Astrocyte of the cerebellum (primary cell): Measurements from ENCODE around the gene SEMA4D.

Experiments used
- DNase-seq: peaks from one replicate; pipeline ENCODE4 v3.0.0-alpha.2; 2011; ENCODE audit warnings: low read depth
- H3K4me3 ChIP-seq: 2 replicates; pipeline ENCODE4 v1.5.1; 2011; ENCODE audit warnings: mild to moderate bottlenecking, low read depth, low read length, moderate library complexity
- in situ Hi-C: cut with HindIII; loops from 2 replicates; pipeline ENCODE4 v1.10.0; 2017; ENCODE audit warnings: low sequenced_read_pairs
- TF ChIP-seq, protein P1 (sequence below): IDR thresholded peaks from 2 replicates; pipeline ENCODE4 v1.5.1; 2012; ENCODE audit warnings: low read length, low read depth, moderate library complexity, mild to moderate bottlenecking; ENCODE audit errors: missing control alignments

The SEMA4D gene

DNA sequence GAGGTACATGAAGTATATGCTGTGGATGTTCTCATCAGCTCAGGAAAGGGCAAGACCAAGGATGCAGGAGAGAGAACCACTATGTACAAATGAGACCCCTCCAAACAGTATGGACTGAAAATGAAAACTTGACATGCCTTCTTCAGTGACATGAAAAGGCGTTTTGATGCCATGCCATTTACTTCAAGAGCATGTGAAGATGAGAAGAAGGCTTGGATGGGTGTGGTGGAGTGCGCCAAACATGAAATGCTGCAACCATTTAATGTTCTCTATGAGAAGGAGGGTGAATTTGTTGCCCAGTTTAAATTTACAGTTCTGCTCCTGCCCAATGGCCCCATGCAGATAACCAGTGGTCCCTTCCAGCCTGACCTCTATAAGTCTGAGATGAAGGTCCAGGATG lies 47.7 kb downstream of the SEMA4D start:
- no peak for DNase-seq
- TF ChIP-seq, protein P1, sequence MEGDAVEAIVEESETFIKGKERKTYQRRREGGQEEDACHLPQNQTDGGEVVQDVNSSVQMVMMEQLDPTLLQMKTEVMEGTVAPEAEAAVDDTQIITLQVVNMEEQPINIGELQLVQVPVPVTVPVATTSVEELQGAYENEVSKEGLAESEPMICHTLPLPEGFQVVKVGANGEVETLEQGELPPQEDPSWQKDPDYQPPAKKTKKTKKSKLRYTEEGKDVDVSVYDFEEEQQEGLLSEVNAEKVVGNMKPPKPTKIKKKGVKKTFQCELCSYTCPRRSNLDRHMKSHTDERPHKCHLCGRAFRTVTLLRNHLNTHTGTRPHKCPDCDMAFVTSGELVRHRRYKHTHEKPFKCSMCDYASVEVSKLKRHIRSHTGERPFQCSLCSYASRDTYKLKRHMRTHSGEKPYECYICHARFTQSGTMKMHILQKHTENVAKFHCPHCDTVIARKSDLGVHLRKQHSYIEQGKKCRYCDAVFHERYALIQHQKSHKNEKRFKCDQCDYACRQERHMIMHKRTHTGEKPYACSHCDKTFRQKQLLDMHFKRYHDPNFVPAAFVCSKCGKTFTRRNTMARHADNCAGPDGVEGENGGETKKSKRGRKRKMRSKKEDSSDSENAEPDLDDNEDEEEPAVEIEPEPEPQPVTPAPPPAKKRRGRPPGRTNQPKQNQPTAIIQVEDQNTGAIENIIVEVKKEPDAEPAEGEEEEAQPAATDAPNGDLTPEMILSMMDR = no peak
- in situ Hi-C loops = no loop called here
- no peak overlapping the region for H3K4me3 ChIP-seq

DNA sequence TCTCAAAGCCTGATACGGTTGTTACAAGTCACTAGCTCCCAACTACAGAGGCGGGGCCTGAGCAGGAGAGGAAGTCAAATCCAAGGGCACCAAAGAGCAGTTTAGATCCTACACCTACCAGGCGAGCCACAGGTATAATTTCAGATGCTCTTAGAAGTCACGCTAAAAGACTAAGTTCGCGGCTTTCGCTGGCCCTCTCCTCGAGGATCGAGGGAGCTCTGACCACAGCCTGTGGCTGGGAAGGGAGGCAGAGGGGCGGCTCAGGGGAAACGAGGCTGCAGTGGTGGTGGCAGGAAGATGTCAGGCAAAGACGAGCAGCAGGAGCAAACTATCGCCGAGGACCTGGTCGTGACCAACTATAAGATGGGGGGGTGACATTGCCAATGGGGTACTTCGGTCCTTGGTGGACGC lies 48.6 kb downstream of the SEMA4D start:
- TF ChIP-seq, protein P1 = no peak
- H3K4me3 ChIP-seq = no peak overlapping the region
- no peak for DNase-seq
- in situ Hi-C loops = loop anchor here (5.0 kb wide), 1 partner anchor 37 kb away; no protein-coding TSS in a partner anchor

DNA sequence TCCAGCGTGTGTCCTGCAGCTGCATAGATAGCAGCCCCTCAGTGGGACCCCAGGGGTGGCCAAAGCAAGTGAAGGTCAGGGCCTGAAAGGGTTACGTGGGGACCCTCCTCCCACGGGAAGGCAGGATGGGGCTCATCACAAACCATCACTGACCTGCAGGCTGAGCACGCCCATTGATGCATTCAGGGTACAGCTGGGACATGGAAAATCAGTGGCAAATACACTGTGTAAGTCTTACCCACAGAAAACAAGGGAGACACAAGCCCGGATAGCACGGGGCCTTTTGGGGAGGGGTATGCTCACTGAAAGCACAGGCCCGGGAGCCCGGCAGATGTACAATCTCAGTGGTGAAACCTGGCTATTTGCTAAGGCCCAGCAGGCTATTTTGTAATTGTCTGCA lies 49.1 kb downstream of the SEMA4D start:
- no peak for DNase-seq
- TF ChIP-seq, protein P1 = no peak
- in situ Hi-C loops = loop anchor here (5.0 kb wide), 1 partner anchor 37 kb away; no protein-coding TSS in a partner anchor
- H3K4me3 ChIP-seq = no peak overlapping the region

DNA sequence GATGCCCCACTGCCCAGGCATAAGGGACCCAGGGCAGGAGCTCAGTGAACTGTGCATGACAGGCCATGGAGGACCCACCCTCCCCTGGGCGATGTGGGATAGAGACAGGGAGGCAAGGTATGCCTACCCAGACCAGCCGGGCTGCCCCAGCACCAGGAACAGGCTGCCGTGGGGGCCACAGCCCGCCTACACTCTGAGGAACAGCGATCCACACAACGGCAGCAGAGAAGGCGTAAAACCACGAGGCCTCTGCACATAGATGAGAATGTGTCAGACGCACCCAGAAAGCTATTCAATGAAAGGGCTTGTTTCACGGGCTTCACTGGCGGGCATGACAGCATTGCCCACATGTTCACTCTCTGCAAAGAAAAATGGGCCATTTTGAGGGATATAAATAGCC lies 49.5 kb downstream of the SEMA4D start:
- TF ChIP-seq, protein P1 = no peak
- no peak for DNase-seq
- in situ Hi-C loops = loop anchor here (5.0 kb wide), 1 partner anchor 36 kb away; no protein-coding TSS in a partner anchor
- H3K4me3 ChIP-seq = no peak overlapping the region

DNA sequence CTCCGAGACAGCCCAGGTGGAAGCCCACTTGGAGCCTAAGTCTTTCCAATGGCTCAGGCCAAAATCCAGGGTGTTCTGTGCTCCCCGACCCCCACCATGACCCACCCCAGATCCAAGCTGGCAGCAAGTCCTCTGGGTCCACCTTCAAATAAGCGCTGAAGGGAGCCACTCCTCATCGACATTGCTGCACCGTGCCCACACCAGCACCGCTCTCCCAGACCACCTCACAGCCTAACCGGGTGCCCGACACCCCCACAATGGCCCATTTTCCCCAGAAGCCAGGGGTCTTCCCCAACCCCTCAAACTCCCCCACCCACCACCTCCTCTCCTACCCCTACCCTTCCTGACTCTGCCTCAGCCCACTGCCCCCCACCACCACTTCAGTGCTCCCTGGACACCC lies 50.5 kb downstream of the SEMA4D start:
- DNase-seq = no peak
- TF ChIP-seq, protein P1 = no peak
- no peak overlapping the region for H3K4me3 ChIP-seq
- in situ Hi-C loops = loop anchor here (5.0 kb wide), 1 partner anchor 35 kb away; no protein-coding TSS in a partner anchor

DNA sequence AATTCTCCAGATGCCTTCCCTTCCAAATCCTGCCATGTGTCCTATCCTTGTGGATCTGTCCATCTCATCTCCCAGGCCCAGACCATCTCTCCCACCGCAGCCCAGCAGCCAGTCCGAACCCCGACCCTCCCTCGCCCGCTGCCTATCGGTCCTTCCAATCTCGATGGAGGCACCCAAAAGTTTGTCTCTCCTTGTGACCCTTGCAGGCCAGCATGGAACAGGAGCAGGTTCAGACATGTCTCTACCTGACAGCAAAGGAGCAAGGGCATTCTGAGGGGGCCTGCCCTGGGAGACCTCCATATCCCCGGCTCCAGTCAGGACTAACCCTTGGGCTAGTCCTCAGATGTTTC lies 51.0 kb downstream of the SEMA4D start:
- no peak for DNase-seq
- TF ChIP-seq, protein P1 = no peak
- no peak overlapping the region for H3K4me3 ChIP-seq
- in situ Hi-C loops = loop anchor here (5.0 kb wide), 1 partner anchor 35 kb away; no protein-coding TSS in a partner anchor
